HG02981 (cell line): Measurements from ENCODE around the gene PRKG1.

Experiments
- ATAC-seq: cut with Tn5 transposase; IDR thresholded peaks from one replicate; pipeline ENCODE4 v1.9.1; 2021; ENCODE audit warnings: mild to moderate bottlenecking, moderate library complexity; ENCODE audit not compliant: unreplicated experiment

PRKG1 gene

DNA sequence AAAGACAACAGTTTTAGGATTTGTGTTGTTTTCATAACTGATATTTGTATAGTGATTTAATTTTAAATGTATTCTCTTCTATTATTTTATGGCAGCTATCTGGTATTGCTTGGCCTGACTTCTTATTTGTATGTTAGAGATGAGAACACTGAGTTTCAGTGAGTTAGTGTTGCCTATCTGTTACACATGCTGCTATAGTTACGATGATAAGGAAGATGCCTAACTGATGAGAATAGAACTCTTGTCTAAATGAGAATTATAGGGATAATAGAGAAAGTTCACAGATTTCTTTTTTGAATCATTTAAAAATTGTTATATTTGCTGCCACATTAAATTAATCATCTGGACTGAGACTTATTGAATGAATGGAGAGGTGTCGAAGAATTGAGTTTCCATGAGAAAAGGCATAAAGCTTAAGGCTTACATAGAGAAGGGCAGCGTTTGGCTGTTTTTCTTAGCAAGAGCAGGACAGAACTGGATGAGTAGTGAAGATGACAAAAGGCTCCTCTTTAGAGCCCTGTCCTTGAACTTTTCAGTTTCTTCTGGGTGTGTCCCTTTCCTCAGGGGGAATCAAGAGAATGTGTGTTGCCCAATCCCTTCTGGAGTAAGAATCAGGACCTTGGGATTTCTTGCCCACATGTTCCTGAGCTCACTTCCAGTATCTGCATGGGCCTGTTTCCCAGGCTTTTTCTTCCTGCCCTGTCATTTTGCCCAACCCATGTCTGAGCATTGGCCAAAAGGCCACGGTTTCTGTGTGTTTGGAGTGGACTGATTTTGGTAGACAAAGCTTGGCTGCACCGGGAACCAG, 820.7 kb downstream of the PRKG1 start:
- ATAC-seq = no peak

DNA sequence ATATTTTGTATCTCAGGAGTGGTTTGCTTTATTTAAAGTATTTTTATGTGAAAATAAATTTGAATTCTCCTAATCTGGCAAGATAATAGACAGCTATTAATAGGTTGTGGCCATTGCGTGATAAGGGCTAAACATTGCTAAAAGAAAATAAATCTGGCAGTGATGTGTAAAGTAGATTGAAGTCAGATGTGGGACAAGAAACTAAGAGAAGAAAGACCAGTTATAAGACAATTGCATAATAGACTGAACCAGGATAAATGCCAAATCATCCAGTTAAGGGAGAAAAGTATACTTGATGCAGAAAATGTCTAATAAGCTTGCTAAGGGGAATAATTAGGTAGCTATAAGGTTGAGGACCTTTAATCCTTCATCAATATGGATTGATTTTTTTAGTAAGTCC, 822.6 kb downstream of the PRKG1 start:
- ATAC-seq = no peak

DNA sequence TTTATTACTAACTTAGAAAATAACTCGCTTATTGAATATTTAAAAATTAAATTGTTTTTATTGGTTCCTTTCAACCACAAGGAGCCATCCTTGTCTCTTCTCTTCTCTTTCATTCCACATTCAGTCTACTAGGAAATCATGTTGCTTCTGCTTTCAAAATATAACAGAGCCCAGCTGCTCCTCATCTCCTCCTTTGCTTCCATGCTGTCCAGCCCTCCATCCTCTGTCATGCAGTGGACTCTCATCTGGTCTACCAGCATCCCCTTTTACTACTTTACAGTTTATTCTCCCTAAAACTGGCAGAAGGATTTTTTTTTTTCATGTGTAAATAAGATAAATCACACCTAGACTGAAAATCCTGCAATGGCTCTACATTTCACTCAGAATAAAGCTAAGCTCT, 823.3 kb downstream of the PRKG1 start:
- ATAC-seq = no peak

DNA sequence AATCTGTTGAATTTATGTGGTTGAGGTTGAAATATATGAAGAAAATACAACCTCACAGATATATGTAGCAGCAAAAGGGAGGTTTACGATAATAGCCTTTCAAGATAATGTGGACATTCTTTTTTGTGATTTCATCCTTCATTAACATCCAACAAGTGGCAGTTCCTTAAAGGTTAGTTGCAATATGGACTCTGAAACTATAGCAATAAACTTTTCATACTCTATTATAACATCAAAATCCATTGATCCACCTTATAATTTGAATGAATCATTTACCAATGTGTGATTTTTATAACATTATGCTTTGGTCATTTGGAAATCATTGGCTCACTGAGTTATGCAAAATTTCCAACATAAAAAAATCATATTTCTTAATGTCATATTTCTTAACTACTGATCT, 825.9 kb downstream of the PRKG1 start:
- ATAC-seq = no peak

DNA sequence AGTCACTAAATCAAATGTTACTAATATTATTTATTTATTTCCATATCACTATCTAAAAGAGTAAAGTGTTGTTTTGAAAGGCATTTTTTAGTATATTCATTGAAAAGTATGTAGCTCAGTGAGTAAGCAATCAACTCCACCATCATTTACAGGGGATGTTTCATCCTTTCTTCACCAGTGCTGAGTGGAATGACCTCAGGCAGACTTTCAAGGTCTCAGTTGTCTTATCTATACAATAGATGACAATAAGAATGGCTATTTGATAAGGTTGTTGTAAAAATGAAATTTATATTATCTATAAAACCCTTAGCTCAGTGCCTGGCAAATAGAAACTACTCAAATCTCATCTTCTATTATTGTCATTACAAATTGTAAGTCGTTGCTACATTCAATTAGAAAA, 829.4 kb downstream of the PRKG1 start:
- no peak for ATAC-seq

DNA sequence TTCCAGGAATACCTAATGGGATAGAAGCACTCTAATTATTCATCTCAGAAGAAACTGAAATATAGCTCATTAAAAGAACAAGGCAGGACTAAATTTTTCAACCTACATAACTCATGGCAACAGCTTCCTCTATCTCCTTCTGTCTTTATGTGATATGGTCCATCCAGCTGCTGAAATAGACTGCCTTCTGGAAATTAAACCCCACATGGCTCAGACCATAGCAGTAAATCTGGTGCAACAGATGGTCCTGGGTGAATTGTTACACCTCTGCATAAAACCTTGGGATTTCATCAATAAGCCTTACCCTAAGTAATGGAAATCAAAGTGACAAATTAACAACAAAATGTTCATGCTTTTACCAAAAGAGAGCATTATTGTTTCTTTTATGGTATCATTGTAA, 830.7 kb downstream of the PRKG1 start:
- ATAC-seq = no peak

DNA sequence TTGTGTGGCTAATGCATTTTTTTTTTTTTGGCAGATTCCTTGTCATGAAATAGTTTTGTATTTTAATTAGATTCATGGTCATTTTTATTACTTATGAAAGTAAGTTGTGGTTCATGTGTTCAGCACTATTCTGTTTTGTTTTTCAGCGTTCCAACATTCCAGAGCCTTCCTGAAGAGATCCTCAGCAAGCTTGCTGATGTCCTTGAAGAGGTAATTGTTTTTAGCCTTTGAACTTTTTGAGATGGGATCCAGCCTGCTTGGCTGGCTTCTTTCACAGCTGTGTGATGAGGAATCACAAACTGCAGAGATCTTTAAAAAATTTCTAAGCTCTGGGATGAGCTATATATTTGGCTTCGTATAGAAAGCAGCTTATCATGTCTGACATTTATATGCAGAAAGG, 833.1 kb downstream of the PRKG1 start:
- no peak for ATAC-seq

DNA sequence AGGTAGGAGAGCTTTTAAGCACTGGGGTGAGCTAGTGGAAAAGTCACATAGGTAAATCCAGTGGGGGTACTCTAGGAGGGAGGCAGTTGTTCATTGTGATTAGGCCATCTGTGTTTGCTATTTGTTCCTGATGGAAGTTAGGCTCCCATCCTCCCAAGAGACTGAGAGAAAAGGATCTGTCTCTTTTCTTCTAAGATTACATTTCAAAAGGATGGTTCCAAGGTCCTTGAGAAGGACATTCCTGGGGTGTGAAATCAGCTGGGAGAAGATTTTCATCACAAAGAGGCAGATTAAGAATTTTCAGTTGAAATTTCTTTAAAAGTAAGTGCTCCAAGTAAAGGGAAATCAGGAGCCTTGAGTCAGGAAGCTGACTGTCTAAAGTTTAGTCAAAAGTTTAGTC, 835.9 kb downstream of the PRKG1 start:
- no peak for ATAC-seq

DNA sequence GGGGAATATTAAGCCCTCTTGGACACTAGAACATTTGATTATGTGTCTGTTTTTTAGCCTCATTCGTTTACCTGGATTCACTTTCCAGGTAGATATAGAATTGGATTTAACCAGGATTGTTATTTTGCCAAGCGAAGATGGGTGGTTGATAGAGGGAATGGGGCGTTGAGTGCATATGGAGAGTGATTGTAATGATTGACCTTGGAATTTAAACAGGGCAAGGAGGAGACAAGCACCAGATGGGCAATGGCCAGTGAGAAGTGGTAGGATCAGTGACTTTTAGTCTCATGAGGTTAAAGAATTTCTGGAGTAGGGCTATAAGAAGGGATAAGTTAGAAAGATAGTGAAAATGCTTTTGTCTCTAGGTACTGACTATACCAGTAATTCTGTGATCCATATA, 836.3 kb downstream of the PRKG1 start:
- ATAC-seq = no peak

DNA sequence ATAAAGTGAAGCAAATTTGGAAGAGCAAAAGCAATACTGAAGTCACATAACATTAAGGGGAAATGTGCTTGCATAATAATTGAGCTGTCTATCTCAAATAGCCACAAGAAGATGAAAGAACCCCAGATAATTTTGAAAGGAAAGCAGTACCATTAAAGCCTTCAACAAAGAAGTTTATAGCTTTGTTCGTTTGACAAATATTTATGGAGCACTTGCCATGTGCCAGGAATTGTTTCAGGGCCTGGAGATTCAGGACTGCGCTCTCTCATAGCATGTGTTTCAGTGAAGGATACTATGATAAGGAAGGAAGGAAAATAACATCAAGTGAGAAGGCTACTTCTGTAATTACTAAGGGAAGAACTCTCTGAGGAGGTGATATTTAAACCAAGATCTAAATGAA, 837.4 kb downstream of the PRKG1 start:
- no peak for ATAC-seq

DNA sequence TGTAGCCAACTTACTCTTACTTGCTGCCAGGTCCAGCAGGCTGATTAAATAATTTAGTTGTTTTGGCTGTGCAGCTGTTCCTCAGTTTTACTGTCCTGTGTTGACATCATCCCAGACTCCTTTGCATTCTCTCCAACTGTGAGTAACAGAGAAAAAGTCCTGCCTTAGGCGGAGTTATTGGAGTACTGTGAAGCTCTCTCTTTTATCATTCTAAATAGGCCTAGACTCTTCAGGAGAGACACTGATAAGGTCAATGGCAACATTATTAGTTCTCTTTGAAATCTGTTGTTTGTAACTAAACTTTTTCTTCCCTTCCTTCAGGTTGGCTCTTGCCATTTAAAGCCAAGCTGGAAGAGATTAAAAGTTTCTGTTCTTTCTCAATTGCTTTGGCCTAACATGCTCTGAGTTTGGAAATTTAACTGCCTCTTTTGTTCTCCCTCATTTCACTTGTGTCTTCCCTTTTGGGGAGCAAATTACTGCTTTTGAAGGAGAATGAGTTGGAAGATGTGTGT, 840.8 kb downstream of the PRKG1 start:
- ATAC-seq = no peak

DNA sequence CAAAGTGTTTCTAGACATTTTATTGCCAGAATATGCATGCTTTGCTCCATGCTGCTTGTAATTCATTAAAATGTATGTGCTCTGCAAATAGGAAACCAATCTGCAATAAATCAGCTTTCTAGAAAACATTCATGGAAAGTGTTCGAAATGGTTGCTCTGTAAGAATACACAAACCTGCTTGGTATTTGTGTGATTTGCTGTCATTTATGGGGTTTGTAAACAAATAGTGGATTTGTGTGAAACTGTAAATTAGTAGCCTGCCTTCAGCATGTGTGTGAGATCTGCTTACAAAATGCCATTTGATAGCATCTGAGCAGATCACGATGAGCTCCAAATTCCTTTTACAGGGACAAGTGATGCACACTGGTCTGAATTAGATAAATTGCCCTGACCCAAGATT, 844.2 kb downstream of the PRKG1 start:
- no peak for ATAC-seq

DNA sequence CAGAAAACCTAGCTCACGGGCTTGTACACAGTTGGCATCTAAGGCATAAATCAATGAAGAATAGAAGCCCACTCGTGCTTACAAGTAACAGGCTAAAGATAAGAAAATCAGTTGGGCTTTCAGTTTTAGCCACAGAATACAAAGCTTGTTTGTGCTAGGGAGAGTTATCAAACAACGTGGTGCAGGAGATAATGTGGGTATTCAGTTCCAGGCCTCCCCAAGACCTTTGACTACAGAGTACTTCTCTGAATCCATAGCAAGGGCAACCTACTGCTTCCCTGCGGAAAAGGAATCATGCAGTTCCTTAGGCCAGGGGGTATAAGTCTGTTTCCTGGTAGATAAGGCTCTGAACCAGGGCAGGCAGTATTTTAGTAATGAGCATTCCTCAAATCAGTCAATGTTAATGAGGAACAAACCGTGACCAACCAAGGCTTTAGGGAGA, 844.6 kb downstream of the PRKG1 start:
- ATAC-seq = no peak

DNA sequence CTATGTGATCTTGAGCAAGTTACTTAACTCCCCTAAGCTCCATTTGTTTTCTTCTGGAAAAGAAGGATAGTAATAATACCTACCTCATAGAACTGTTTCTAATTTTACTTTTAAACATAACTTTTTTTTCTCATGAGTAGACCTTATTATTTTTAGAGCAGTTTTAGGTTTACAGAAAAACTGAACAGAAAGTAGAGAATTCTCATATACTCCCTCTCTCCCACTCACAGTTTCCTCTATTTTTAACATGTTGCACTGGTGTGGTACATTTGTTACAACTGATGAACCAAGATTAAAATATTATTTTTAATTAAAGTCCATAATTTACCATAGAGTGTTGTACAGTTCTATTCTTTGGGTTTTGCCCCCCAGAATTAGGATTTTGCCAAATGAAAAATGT, 846.4 kb downstream of the PRKG1 start:
- no peak for ATAC-seq

DNA sequence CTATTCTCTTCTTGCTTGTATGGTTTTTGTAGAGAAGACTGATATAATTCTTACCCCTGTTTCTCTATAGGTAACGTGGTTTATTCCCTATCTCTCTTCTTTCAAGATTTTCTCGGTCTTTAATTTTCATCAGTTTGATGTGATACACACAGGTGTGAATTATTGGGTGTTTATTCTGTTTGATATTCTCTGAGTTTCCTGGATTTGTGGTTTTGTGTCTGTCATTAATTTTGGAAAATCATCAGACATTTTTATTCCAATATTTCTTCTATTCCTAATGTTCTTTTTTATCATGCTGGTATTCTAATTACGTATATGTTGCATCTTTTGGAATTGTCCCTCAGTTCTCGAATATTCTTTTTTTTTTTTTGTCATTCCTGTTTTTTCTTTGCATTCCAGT, 850.1 kb downstream of the PRKG1 start:
- no peak for ATAC-seq

DNA sequence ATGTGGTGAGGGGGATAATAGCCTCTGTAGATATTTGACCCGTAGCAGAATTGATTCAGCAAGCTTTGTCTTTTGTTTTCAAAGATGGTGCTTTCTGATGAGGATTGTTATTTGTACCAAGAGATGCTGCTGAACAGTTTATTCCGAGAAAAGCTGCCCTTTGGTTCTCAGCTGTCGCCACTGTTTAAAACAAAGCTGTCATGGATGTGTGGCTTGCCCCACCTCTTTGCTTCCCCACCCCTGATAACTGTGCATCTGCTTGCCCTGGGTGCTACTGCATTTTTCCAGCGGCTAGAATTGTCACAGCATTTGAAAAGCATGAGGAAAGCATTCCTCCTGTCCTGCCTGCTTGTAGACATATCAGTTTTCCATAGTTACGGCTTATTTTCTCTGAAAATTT, 852.0 kb downstream of the PRKG1 start:
- no peak for ATAC-seq

DNA sequence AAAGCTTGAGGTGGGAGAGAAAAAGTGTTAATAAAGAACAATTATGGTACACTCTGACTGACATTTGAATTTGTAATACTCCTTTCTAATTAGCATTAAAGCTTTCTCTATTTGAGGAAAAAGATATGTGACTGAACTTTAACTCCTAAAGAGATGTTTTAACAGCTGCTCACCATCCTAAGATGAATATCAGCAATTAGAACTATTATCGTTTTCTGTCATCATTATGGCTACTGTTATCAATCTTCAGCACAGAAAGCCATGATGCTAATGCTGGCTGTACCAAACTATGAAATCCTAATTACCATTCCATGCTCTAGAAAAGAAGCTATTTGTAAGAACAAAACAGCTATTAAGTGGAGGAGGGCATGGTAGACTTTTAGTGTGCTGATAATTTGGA, 853.9 kb downstream of the PRKG1 start:
- ATAC-seq = no peak

DNA sequence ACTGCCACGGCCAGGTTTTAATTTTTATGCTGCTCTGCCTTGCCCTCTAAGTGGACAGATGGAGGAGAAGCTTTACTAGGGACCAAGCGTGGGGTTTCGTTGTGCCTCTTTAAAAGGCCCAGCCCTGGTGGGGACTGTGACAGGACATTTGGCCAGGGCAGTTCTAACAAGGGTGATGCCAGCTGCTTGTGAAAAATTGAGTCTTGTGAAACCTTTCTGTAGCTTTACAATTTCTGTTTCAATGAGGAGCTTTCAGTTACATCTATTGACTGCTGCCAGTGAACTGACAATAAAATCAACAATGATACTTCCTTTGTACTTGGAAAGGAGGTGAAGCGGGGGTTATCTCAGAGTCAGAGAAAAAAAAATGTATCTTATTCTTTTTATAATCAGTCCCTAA, 858.2 kb downstream of the PRKG1 start:
- ATAC-seq = no peak

DNA sequence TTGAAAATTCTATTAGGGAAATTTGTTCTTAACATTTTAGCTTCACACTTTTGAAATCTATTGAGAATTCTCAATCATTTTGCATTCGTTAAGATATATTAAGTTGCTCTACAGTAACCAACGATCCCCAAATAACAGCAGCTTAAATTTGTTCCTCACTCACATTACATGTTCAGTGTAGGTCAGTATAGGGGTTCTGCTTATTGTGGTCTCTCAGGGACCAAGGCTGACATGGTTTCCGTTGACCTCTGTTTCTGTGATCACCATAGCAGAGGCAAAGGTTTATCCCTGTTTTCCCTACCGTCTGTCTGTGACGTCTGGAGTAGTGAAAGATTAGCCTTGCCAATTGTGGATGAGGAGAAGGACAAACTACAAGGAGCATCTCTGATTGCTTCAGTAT, 860.1 kb downstream of the PRKG1 start:
- no peak for ATAC-seq

DNA sequence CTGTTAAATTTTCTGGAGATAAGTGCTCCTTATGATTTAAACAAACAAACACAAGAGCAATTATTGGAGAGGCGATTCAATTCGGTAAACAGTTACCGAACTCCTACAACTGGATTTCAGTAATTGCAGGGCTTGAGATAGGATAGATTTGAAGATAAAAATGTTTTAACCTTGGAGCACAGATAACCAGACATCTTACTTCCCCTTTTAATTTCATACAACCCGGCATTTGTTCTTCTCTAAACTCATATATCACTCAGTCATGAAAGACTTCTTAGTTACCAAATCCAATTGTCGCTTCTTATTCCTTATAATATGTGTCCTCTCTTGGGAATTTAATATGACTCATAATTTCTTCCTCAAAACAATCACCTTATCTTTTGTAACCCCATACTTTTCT, 861.1 kb downstream of the PRKG1 start:
- no peak for ATAC-seq

DNA sequence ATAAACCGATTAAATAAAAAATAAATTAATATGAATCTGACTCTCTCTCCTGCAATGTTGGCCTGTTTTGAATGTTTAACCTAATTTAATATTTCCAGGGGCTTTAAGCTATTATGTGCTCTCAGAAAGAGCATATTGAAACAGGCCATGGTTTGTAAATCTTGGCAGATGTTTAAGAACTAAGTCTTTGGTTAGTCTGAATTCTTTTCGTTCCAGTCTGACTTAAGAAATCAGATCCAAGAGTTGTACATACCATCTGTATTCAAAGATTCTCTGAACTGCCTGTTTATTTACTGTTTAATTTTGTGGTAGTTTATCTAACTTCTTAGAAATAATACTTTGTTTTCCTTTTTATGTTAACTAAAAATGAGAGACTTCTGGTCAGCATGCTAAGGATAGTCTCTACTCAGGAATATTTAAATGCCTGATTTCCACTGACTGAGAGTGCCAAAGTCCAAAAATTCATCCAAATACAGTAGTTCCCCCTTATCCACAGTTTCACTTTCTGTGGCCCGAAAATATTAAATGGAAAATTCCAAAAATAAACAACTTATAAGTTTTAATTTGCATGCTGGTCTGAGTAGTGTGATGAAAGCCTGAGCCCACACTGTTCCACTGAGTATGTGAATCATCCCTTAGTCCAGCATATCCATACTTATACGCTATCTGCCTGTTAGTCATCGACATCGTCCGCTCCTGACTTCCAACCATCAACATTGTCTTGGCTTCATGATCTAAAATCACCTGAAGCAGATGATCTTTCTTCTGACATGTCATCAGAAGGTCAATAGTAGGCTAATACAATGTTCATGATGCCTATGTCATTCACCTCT, 863.2 kb downstream of the PRKG1 start:
- no peak for ATAC-seq

DNA sequence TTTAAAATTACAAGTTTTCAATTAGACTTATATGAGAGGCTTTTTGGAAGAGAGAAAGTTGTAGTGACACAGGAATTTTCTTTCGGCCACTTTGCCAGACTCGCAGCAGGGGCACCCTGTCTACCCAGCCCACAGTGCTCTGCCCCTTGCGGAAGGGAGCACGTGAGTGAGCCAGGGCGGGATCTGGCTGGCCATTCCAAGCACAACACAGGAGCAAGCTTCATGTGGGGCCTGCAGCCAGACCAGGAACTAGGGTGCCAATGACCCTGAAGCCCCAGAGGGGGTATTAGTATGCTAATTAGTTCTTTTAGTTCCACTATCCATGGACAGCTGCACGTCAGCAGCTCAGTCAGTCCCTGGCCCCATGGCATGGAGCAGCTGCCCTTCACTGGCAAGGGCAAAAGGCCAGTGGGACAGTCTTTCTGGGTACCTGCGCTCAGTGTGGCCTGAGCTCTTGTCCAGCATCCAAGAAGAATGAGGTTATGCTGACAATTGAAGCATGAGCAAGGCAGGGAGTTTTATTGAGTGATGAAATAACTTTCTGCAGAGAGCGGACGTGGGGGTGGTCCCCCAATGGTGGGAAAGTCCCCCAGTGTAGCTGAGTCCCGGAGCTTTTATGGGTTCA, 876.2 kb downstream of the PRKG1 start:
- no peak for ATAC-seq
